Tongue (tissue), 2 donors: ENCODE results near the gene SRCIN1. TPM values are rescaled to one million over a fixed set of nuclear protein-coding genes. Genes with fewer than 3 reads are reported as not detected.

Source experiments
- DNase-seq: peaks from one replicate; pipeline ENCODE4 v3.0.0-alpha.2; 2015
- total RNA-seq: library from RNA; depleted of rRNA; stranded (reverse); fragments of >200 nt; gene quantifications from one replicate; pipeline ENCODE4 v1.2.3, GENCODE V29; 2014

Gene SRCIN1
- total RNA-seq, 1 donor from 2014 or later = 1.0 TPM

- no peak for DNase-seq
Measured at GRCh38 chr17:38599398-38599856, 6.3 kb downstream of the SRCIN1 start.

- DNase-seq = no peak
Measured at GRCh38 chr17:38598995-38599394, 6.8 kb downstream of the SRCIN1 start.

DNA sequence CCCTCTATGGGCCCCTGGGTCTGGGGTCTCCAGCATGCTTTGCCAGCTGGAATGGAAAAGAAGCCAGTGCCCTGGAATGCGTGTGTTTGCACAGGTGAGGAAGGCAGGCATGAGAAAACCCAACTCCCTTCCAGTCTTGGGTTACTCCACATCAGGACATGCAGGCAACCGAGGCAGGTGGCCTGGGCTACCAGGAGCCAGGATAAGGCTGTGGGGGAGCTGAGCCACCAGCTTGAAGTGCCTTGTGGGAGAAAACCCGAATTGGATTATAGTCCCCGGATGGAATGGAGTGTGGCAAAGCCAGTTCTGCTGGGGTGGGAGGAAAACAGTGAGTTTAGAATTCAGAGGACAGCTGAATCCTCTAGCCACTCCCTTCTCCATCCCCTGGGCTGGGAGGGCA lies 7.2 kb downstream of the SRCIN1 start:
- peak; percentile 61 for DNase-seq

DNA sequence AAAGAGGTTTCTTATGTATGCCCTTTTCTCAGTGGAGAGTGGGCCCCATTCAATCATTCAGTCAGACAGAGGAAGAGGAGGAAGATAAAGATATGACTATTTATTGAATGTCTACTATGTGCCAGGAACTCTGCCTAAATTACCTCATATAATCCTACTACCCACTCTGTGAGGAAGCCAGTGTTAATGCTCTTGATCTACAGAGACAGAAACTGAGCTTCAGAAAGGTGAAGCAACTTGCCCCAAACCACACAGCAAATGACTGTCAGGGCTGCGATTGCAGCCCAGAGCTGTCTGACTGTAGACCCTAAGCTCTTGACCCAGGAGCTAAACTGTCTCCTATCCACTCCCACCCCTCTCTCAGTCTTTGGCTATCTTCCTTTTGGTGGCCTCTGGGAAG lies 8.4 kb downstream of the SRCIN1 start:
- no peak for DNase-seq

DNA sequence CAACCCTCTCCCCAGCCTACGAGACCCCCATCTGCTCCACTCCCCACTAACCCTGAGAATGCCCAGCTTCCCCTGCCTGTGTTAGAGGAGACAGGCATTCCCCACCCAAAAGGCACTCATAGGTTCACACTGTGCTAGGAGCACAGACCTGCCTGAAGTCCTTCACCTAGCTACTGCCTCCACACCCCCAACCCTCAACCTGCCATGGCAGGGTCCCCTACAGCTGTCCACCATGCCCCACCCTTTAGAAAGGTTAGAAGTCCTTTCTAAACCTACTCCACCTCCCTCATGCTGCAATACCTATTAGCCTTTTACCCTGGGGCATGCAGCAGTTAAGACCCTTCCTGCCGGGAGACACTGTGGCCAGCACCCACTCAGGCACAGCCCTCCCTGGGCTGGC lies 9.1 kb downstream of the SRCIN1 start:
- no peak for DNase-seq

DNA sequence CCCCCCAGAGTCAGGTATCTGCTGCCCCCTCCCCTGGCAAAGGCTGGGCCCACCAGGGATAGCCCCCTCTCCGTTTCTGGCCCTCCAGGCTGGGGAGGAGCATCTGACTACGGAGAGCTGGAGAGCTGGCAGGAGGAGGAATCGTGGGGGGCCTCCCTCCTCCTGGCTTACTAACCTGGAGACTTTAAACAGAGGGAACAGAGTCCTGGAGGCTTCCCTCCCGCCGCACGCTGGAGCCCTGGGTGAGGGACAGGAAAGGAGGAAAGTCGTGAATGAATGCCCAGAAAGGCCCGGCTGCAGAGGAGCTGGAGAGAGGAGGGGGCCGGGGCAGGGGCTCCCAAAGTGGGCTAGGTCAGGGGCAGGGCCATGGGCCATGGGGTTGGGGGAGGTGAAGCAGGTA lies 9.9 kb downstream of the SRCIN1 start:
- no peak for DNase-seq

DNA sequence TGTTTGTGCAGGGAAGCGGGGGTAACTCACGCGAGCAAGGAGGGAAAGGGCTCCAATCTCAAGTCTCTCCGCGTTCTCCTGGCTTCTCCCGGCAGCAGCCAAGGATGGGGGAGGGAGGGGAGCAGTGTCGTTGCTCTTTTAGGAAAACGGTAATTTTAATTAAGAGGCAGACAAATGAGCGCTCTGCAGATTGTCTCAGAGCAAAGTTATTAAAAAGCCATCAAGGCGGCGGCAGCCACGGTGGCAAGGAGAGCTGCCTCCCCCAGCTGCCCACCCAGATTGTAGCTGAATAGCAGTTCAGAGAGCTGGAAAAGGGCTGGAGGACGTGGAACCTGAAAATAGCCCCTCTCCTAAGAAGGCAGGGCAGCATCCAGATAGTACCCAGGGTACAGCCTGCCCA lies 11.6 kb downstream of the SRCIN1 start:
- no peak for DNase-seq

GRCh38 chr17:38592487-38592886 lies 13.3 kb downstream of the SRCIN1 start:
- no peak for DNase-seq

- no peak for DNase-seq
Measured at GRCh38 chr17:38591759-38592241, 14.0 kb downstream of the SRCIN1 start.

GRCh38 chr17:38590988-38591758 lies 14.6 kb downstream of the SRCIN1 start:
- DNase-seq = no peak

DNA sequence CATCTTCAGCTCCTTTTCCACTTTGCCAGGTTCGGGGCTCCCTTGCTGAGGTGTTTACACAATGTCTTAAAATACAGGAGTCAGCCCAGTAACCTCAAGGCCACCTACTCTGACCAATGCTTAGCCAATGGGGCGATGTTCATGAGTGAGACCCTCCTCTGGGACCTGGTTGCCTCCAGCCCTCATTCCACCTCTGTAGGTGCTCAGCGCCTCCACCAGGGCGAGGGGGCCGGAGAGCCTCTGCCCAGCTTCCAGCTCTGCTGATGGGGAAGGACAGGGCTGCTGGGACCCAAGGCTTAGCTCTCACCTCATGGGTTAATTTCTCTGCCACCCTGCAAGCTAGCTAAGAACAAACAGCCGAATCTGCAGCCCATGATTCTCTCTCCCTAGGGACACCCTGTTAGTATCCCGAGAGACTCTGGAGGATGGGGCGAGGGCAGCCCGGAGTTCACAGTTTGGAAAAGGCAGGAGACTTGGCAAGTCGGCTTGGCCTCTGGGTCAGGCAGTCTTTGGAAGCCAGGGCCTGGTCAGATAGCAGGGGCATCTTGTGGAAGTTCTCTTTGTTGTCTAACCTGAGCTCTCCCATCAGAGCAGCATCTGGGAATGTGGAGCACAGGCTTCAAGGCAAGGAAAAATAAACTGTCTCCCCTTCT lies 16.2 kb downstream of the SRCIN1 start:
- DNase-seq = no peak

DNA sequence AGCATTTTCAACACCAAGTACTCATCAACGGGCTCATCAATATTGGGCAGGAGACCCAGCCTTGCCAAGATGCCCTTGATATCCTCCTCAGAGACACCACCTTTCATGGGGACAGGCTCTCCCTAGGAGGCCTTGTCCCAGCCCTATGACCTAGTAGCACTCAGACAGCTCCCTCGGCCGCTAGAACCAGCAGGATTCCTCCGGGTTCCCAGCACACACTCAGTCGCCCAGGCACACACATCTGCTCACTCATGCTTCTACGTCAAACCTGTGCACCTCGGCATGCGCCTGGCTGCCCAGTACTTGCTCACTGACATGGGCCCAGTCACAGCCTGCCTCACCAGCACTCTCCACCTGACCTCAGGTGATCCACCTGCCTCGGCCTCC lies 17.0 kb downstream of the SRCIN1 start:
- DNase-seq = no peak

DNA sequence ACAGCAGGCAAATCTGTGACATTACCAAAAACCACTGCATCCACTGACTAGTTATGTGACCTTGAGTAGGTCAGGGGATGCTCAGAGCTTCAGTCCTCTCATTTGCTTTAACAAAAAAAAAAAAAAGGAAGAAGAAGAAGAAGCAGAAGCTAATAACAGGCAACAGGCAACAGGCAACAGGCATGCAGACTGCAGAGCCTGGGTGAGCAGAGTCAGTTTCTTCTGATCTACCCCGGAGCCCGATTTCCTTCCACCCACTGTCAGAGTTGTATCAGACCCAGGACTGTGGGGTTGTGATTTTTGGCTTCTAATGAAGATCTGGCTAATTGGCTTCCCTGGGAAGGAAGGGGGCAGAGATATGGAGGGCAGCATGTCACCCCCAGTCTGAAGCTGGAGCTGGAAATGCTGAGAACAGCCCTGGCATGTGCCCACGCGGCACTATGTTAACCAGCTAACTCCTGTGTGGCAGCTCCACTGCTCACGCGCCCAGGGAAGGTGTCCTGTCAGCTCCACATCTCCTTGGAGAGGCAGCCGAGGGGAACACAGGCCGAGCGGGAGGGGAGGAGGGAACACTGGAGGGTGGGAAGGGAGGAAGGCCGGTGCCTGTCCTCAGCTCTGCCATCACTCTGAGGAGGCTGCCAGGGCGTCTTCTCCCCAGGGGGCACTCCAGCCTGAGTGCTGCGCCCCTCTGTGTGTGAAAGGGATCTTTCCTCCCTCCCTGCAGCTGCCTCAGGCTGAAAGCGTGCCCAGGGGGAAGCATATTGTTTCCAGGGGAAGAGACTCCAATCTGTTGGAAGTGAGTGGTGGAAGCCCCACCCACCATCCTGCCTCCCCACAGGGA lies 17.6 kb downstream of the SRCIN1 start:
- no peak for DNase-seq

DNA sequence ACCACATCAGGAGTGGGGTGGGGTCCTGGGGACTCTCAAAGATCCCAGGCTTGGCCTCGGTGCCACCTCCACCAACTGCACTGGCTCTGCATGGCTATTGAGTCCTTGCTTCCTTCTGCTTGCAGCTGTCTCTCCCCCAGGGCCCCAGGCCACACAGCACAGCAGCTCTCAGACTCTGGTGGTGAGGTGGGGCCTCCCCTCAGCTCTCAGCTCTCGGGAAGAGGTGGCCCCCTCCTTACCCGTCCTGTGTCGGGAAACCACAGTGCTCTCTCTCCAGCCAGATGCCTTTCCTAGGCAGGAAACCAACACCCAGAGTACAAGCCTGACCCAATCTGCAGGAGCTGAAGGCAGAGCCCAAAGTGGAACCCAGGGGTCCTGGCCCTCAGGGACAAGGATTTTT lies 18.5 kb downstream of the SRCIN1 start:
- peak; percentile 38 for DNase-seq

- no peak for DNase-seq
Measured at GRCh38 chr17:38586788-38587187, 19.0 kb downstream of the SRCIN1 start.

DNA sequence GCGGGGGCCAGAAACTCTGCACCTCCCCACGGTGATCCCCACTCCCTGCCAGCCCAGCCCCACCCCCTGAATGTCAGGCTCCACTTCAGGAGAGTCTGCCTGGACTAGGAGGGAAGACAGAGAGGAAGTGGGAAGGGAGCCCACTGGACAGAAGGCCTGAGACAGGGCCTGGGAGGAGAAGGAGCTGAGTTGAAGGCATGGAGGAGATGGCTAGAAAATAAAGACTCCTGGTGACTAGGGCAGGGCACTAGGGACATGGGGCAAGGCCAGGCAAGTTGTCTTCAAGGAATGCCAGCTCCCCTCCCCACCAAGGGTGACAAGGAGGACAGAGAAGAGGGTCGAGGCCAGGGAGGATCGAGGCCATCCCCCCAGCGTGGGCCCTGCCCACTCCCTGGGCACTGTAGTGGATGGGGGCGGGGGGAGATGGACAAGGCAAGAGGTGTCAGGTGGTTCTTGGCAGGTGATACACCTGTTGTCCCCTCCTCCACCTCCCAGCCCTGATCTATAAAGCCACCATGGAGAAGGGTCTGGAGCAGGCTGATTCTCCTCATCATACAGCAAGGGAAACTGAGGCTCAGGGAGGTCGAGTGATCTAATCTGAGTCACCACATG lies 19.7 kb downstream of the SRCIN1 start:
- DNase-seq = no peak

GRCh38 chr17:38585056-38585917 lies 20.5 kb downstream of the SRCIN1 start:
- DNase-seq = peak; percentile 51

GRCh38 chr17:38584350-38584925 lies 21.3 kb downstream of the SRCIN1 start:
- DNase-seq = peak; percentile 51

- no peak for DNase-seq
Measured at GRCh38 chr17:38583828-38584349, 21.9 kb downstream of the SRCIN1 start.

GRCh38 chr17:38583176-38583575 lies 22.6 kb downstream of the SRCIN1 start:
- no peak for DNase-seq

DNA sequence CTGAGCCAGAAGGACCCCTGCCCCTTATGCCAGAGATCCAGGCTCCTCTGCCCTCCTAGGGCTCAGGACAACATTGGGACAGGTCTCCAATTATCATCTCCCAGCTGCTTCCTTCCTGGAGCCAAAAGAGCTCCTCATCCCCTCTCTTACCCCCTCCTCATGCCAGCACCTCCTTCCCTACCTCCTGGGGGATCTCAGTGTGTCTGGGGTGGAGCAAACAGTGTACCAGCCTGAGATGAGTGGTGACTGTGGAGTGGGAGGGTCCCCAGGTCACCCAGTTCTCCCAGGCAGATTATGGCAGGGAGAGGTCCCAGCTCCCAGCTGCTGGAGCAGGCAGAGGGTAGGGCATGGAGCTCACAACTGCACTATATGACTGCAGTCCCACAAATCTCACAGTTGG lies 23.7 kb downstream of the SRCIN1 start:
- no peak for DNase-seq
